ENCODE measurements around the gene ADAM11.
A peak's percentile ranks its signal among the peaks of the same experiment; 100 is the strongest.

ADAM11 gene

DNA sequence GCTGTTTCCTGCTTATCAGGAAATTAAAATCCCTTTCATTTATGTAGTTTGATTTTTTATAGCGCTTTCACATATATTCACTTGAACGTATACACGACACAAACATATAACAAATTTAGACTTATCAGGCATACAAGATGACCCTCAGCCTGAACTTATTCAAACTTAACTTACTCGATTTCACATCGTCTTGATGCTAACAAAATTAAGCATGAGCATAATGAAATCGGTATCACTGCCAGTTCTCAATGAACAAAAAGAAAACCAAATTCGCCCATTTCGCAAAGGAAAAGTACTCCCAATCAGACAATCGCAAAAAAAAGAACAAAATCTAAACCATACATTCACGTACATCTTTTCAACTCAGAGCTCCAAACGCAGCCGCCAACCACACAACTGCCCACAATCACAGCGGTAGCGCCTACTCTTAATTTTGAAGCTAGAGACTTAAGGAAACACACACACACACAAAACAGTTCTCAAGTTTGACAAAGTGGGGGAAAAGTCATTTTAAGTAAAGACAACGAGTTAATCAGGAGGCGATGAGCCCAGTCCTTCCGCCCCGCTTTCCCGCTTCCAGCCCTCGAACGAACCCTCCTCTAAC lies 70.2 kb downstream of the ADAM11 start:
- TF ChIP-seq, protein P1, sequence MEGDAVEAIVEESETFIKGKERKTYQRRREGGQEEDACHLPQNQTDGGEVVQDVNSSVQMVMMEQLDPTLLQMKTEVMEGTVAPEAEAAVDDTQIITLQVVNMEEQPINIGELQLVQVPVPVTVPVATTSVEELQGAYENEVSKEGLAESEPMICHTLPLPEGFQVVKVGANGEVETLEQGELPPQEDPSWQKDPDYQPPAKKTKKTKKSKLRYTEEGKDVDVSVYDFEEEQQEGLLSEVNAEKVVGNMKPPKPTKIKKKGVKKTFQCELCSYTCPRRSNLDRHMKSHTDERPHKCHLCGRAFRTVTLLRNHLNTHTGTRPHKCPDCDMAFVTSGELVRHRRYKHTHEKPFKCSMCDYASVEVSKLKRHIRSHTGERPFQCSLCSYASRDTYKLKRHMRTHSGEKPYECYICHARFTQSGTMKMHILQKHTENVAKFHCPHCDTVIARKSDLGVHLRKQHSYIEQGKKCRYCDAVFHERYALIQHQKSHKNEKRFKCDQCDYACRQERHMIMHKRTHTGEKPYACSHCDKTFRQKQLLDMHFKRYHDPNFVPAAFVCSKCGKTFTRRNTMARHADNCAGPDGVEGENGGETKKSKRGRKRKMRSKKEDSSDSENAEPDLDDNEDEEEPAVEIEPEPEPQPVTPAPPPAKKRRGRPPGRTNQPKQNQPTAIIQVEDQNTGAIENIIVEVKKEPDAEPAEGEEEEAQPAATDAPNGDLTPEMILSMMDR (IDR thresholded peaks at IDR 0.05; ENCODE audit: insufficient read depth, low read depth, low read length, missing control alignments) = no peak
- no peak for DNase-seq (ENCODE audit: low read depth)

DNA sequence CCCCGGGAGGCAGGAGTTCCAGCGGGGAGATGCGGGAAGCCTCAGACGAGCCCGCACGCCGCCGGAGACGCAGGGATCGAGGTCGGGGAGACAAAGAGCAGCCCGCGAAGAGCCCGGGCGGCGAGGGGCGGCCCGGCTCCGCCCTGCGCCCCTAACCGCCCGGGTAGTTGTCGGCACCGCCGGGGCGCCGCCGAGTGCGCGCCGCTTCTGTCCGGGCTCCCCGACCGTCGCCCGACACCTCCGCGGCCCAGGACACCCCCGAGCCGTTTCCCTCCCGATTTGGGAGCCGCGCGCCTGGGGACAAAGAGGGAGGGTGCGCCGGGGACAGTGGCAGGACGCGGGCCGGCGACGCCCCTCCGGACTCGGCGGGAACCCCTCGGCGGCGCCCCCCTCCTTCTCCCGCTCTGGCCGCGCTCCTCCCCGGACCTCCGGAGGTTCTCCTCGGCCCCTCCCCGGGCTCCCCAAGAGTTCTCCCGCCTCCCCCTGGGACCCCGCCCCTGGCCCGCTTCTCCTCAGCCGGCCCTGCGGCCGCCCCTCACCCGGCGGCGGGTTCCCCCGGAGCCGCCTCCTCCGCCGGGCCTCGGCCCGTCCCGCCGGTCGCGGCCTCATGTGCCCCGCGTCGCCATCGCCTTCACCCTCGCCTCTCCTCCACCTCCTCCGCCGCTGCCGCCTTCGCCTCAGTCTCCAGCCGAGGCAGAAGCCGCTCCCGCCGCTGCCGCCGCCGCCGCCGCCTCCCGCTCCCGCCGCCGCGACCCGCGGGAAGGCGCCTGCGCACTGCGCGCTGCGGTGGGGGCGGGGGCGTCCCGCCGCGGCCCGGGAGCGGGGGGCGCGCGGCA lies 71.0 kb downstream of the ADAM11 start, which contains the start of gene GJC1:
GJC1 (minus strand) TSS at position 765 of the 836 bp plus-strand sequence. CDS start 24,470 bp downstream, outside the sequence.
- DNase-seq (ENCODE audit: low read depth) = peak; percentile 32
- TF ChIP-seq, protein P1 (IDR thresholded peaks at IDR 0.05; ENCODE audit: insufficient read depth, low read depth, low read length, missing control alignments) = no peak
- H3K4me3 ChIP-seq (ENCODE audit: low read depth, low read length) = peak within 1 kb of the TSS; percentile 49

More for the DNA sequence above, 70.2 kb downstream of the ADAM11 start:
- peak overlapping the region; percentile 43 for H3K4me3 ChIP-seq (ENCODE audit: low read depth, low read length)

DNA sequence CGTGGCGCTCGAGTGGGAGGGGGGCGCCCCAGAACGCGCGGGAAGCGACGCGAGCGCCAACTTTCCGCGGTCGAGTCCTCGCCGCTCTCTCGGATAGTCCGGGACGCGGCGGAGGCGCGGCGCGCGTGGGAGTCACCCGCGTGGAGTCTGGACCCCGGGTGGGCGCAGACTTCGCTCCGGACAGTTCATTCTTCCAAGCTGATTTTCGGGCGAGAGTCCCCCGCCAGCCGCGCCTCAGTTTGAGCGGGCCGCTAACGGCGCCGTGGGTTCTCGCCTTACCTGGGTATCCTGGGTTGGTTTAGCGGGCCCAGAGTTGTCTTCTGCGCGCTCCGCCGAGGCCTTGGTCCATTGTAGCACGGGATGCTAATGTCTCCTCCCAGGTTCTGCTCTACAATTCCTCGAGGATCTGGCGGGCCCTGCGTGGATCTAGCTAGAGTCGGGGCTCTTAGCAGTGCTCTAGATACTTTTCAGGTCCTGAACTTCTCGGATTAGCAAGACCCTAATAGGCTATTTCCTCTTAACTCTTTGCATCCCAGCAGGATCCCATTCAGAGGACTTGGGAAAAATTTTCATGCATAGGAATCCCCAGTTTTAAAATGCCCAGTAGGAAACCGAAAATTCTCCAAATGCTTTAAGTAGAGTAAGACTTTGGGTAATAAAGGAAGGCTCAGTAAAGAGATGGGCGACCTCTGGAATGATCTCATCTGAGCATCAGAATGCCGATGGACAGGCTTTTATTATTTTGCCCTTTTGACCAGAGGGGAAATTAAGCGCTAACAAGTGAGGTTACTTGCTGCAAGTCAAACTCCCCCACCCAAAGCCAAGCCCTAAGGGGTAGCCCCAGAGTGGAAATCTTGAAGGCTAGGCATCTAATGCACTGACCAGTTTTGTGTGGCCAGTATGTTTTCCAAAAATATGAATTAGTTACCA lies 71.8 kb downstream of the ADAM11 start:
- TF ChIP-seq, protein P1 (IDR thresholded peaks at IDR 0.05; ENCODE audit: insufficient read depth, low read depth, low read length, missing control alignments) = no peak
- DNase-seq (ENCODE audit: low read depth) = no peak

DNA sequence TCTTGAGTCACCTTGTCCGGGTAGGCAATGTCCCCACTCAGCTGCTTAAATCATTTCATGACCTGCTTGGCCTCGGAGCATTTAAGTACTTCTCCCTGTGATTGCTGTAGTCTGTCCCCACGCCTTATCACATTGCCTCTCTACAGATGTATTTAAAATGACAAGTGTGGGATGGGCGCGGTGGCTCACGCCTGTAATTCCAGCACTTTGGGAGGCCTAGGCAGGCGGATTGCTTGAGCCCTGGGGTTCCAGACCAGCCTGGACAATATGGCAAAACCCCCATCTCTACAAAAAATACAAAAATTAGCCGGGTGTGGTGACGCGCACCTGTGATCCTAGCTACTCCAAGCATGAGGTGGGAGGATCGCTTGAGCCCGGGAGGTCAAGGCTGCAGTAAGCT lies 72.6 kb downstream of the ADAM11 start:
- no peak for DNase-seq (ENCODE audit: low read depth)
- no peak overlapping the region for H3K4me3 ChIP-seq (ENCODE audit: low read depth, low read length)
- TF ChIP-seq, protein P1 (IDR thresholded peaks at IDR 0.05; ENCODE audit: insufficient read depth, low read depth, low read length, missing control alignments) = no peak

More for the DNA sequence above, 71.8 kb downstream of the ADAM11 start:
- H3K4me3 ChIP-seq (ENCODE audit: low read depth, low read length) = peak overlapping the region; percentile 49
